ENCODE results near the gene ARHGAP33.

DNA sequence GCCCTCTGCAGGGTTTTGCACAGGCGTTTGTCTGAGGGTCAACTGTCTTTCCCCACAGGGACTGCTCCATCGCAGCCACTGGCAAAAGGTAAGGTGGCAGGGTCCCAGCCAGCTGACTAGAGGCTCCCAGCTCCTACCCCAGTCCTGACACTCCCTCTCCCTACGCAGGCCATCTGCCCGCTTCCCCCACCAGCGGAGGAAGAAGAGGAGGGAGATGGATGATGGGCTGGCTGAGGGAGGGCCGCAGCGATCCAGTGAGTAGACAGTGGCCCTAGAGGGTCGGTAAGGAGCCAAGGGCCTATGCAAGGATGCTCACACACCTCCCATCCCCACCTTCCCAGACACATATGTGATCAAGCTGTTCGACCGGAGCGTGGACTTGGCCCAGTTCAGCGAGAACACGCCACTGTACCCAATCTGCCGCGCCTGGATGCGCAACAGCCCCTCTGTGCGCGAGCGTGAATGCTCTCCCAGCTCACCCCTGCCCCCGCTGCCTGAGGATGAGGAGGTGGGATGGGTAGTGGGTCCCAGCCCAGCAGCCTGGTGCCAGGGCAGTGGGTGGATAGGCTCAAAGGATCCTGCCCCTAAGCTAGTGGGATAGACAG lies 22.5 kb upstream of the ARHGAP33 start:
- TF ChIP-seq, protein P1, sequence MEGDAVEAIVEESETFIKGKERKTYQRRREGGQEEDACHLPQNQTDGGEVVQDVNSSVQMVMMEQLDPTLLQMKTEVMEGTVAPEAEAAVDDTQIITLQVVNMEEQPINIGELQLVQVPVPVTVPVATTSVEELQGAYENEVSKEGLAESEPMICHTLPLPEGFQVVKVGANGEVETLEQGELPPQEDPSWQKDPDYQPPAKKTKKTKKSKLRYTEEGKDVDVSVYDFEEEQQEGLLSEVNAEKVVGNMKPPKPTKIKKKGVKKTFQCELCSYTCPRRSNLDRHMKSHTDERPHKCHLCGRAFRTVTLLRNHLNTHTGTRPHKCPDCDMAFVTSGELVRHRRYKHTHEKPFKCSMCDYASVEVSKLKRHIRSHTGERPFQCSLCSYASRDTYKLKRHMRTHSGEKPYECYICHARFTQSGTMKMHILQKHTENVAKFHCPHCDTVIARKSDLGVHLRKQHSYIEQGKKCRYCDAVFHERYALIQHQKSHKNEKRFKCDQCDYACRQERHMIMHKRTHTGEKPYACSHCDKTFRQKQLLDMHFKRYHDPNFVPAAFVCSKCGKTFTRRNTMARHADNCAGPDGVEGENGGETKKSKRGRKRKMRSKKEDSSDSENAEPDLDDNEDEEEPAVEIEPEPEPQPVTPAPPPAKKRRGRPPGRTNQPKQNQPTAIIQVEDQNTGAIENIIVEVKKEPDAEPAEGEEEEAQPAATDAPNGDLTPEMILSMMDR (IDR thresholded peaks at IDR 0.05; ENCODE audit: low read depth, low read length) = no peak
- no peak for TF ChIP-seq EZH2phosphoT487 (IDR thresholded peaks at IDR 0.05; ENCODE audit: low read depth)

All from OCI-LY3 (cell line).